BLaER1 (cell line): ENCODE measurements around the gene TRAPPC3L.

Experiments used
- H3K27ac ChIP-seq: shearing (Covaris generic); formaldehyde crosslinking; 2 replicates; pipeline ENCODE4 v1.8.1; 2022
- H3K27me3 ChIP-seq: shearing (Covaris generic); formaldehyde crosslinking; 2 replicates; pipeline ENCODE4 v1.8.1; 2022
- H3K36me3 ChIP-seq: shearing (Covaris generic); formaldehyde crosslinking; 2 replicates; pipeline ENCODE4 v1.8.1; 2022
- H3K4me1 ChIP-seq: shearing (Covaris generic); formaldehyde crosslinking; 2 replicates; pipeline ENCODE4 v1.8.1; 2022
- H3K4me2 ChIP-seq: shearing (Covaris generic); formaldehyde crosslinking; 2 replicates; pipeline ENCODE4 v1.8.1; 2022
- H3K4me3 ChIP-seq: shearing (Covaris generic); formaldehyde crosslinking; 2 replicates; pipeline ENCODE4 v1.8.1; 2022
- H3K9ac ChIP-seq: shearing (Covaris generic); formaldehyde crosslinking; 2 replicates; pipeline ENCODE4 v1.8.1; 2022
- H3K9me3 ChIP-seq: shearing (Covaris generic); formaldehyde crosslinking; 2 replicates; pipeline ENCODE4 v1.8.1; 2022
- H4K20me1 ChIP-seq: shearing (Covaris generic); formaldehyde crosslinking; 2 replicates; pipeline ENCODE4 v1.8.1; 2022
- Cebpa-rat ChIP-seq: shearing (Covaris generic); IDR thresholded peaks from 2 replicates; pipeline ENCODE4 v1.8.1; 2022

Gene TRAPPC3L

GRCh38 chr6:116518621-116519368 lies 26.7 kb downstream of the TRAPPC3L start:
- Histone ChIP-seq H4K20me1 (no peaks in the 10 kb centered on the region), H3K4me1 (no peaks in the 10 kb centered on the region), H3K4me2 (no peak overlapping the region), H3K9me3 (no peaks in the 10 kb centered on the region), H3K36me3 (no peaks in the 10 kb centered on the region), H3K9ac (no peak overlapping the region), H3K4me3 (no peak overlapping the region), H3K27me3 (no peaks in the 10 kb centered on the region), H3K27ac (no peak overlapping the region)
- TF ChIP-seq Cebpa-rat = no peak

- Histone ChIP-seq H3K9ac (no peak overlapping the region), H4K20me1 (no peaks in the 10 kb centered on the region), H3K27me3 (no peaks in the 10 kb centered on the region), H3K4me2 (no peak overlapping the region), H3K4me1 (no peaks in the 10 kb centered on the region), H3K9me3 (no peaks in the 10 kb centered on the region), H3K36me3 (no peaks in the 10 kb centered on the region), H3K4me3 (no peak overlapping the region), H3K27ac (no peak overlapping the region)
- peak; percentile 35; the same call in 1 of the 2 replicates for TF ChIP-seq Cebpa-rat
These were observed 30.3 kb downstream of the TRAPPC3L start for GRCh38 chr6:116515141-116515540.

- no peak overlapping the region for H3K4me3 ChIP-seq
- no peak for TF ChIP-seq Cebpa-rat
- H3K4me2 ChIP-seq = no peak overlapping the region
- H3K27me3 ChIP-seq = no peaks in the 10 kb centered on the region
- no peaks in the 10 kb centered on the region for H3K4me1 ChIP-seq
- 0 out of 2 replicates have a peak, but pooled peaks cover 2% of the 10 kb centered on the region for H3K9me3 ChIP-seq
- H3K9ac ChIP-seq = no peak overlapping the region
- H4K20me1 ChIP-seq = no peaks in the 10 kb centered on the region
- no peaks in the 10 kb centered on the region for H3K36me3 ChIP-seq
- no peak overlapping the region for H3K27ac ChIP-seq
These were observed 31.4 kb downstream of the TRAPPC3L start for GRCh38 chr6:116514111-116514510.

- Histone ChIP-seq H3K27ac (no peak overlapping the region), H3K4me2 (no peak overlapping the region), H3K9me3 (0 out of 2 replicates have a peak, but pooled peaks cover 7% of the 10 kb centered on the region), H3K36me3 (no peaks in the 10 kb centered on the region), H4K20me1 (no peaks in the 10 kb centered on the region), H3K4me3 (no peak overlapping the region), H3K27me3 (no peaks in the 10 kb centered on the region), H3K9ac (no peak overlapping the region), H3K4me1 (no peaks in the 10 kb centered on the region)
- TF ChIP-seq Cebpa-rat = no peak
These were observed 32.1 kb downstream of the TRAPPC3L start for GRCh38 chr6:116513224-116513875.

- no peak overlapping the region for H3K9ac ChIP-seq
- no peak for TF ChIP-seq Cebpa-rat
- no peaks in the 10 kb centered on the region for H3K4me1 ChIP-seq
- no peak overlapping the region for H3K4me2 ChIP-seq
- H4K20me1 ChIP-seq = no peaks in the 10 kb centered on the region
- no peak overlapping the region for H3K27ac ChIP-seq
- no peak overlapping the region for H3K4me3 ChIP-seq
- H3K36me3 ChIP-seq = no peaks in the 10 kb centered on the region
- 0 out of 2 replicates have a peak, but pooled peaks cover 7% of the 10 kb centered on the region for H3K9me3 ChIP-seq
- H3K27me3 ChIP-seq = no peaks in the 10 kb centered on the region
These were observed 32.8 kb downstream of the TRAPPC3L start for GRCh38 chr6:116512734-116513133.

- TF ChIP-seq Cebpa-rat = no peak
- no peaks in the 10 kb centered on the region for H3K4me1 ChIP-seq
- no peaks in the 10 kb centered on the region for H4K20me1 ChIP-seq
- no peaks in the 10 kb centered on the region for H3K27me3 ChIP-seq
- no peak overlapping the region for H3K4me2 ChIP-seq
- H3K9me3 ChIP-seq = 0 out of 2 replicates have a peak, but pooled peaks cover 7% of the 10 kb centered on the region
- H3K36me3 ChIP-seq = no peaks in the 10 kb centered on the region
- H3K9ac ChIP-seq = no peak overlapping the region
- H3K4me3 ChIP-seq = no peak overlapping the region
- no peak overlapping the region for H3K27ac ChIP-seq
These were observed 33.3 kb downstream of the TRAPPC3L start for GRCh38 chr6:116512111-116512559.

- H3K4me3 ChIP-seq = no peak within 1 kb of the TSS
- H3K27ac ChIP-seq = no peak within 1 kb of the TSS
- 0 out of 2 replicates have a peak, but pooled peaks cover 7% of the 10 kb centered on the region for H3K9me3 ChIP-seq
- TF ChIP-seq Cebpa-rat = no peak
- no peaks in the 10 kb centered on the region for H3K36me3 ChIP-seq
- H4K20me1 ChIP-seq = no peaks in the 10 kb centered on the region
- H3K9ac ChIP-seq = no peak within 1 kb of the TSS
- no peaks in the 10 kb centered on the region for H3K27me3 ChIP-seq
- no peak within 1 kb of the TSS for H3K4me2 ChIP-seq
- no peaks in the 10 kb centered on the region for H3K4me1 ChIP-seq
These were observed 33.9 kb downstream of the TRAPPC3L start, which contains the start of gene CALHM5 for GRCh38 chr6:116511424-116512110. CALHM5 (plus strand) TSS chr6:116511639; CDS start chr6:116511697, 58 bp downstream.

GRCh38 chr6:116508527-116508926 lies 37.0 kb downstream of the TRAPPC3L start:
- Histone ChIP-seq H3K36me3 (no peaks in the 10 kb centered on the region), H3K9me3 (peaks cover 7% of the 10 kb centered on the region; the same call in 1 of the 2 replicates), H3K9ac (no peak overlapping the region), H3K4me3 (no peak overlapping the region), H3K27me3 (no peaks in the 10 kb centered on the region), H4K20me1 (no peaks in the 10 kb centered on the region), H3K4me1 (no peaks in the 10 kb centered on the region), H3K4me2 (no peak overlapping the region), H3K27ac (no peak overlapping the region)
- TF ChIP-seq Cebpa-rat = no peak

- TF ChIP-seq Cebpa-rat = no peak
- H4K20me1 ChIP-seq = no peaks in the 10 kb centered on the region
- H3K36me3 ChIP-seq = no peaks in the 10 kb centered on the region
- H3K9ac ChIP-seq = no peak overlapping the region
- no peak overlapping the region for H3K4me2 ChIP-seq
- no peaks in the 10 kb centered on the region for H3K27me3 ChIP-seq
- no peak overlapping the region for H3K27ac ChIP-seq
- H3K4me1 ChIP-seq = no peaks in the 10 kb centered on the region
- H3K4me3 ChIP-seq = no peak overlapping the region
- H3K9me3 ChIP-seq = peaks cover 7% of the 10 kb centered on the region; the same call in 1 of the 2 replicates
These were observed 38.2 kb downstream of the TRAPPC3L start for GRCh38 chr6:116507324-116507723.
